CD14-positive monocyte (primary cell): ENCODE measurements around the gene APP. TPM values are rescaled to one million over a fixed set of nuclear protein-coding genes. Genes with fewer than 3 reads are reported as not detected.
"Not testable (repeated sequence)": the region's sequence is repeated elsewhere in the genome, so short reads cannot be mapped to it uniquely, and the experiment has no call there.

Experiments
- DNase-seq, 3 donors: peaks; one replicate each; pipeline ENCODE4 v3.0.0-alpha.2; 2011 to 2022
- H2AFZ ChIP-seq: 2 replicates; pipeline ENCODE4 v1.6.0; 2012; ENCODE audit warnings: mild to moderate bottlenecking, low read depth, low read length, inconsistent platforms; ENCODE audit not compliant: insufficient read depth, poor library complexity, severe bottlenecking
- H3K27ac ChIP-seq, 2 donors: 1 replicate in 1 of 2; 2 replicates in 1 of 2; pipeline ENCODE4 v1.5.1; 2012 to 2013; ENCODE audit warnings: low read length in 2 of 2, control low read depth in 1 of 2, inconsistent platforms in 1 of 2, low read depth in 1 of 2, mild to moderate bottlenecking in 1 of 2
- H3K27me3 ChIP-seq, 2 donors: one replicate each; pipeline versions ENCODE4 v1.6.0 to v1.6.1; 2011 to 2013; ENCODE audit warnings: low read length in 2 of 2; ENCODE audit not compliant: control insufficient read depth in 2 of 2, insufficient read depth in 2 of 2
- H3K36me3 ChIP-seq, 2 donors: replicated peaks in 1 of 2; 1 replicate in 1 of 2; 2 replicates in 1 of 2; pipeline versions ENCODE4 v1.5.1 to v1.6.1; 2012 to 2013; ENCODE audit warnings: low read length in 2 of 2, control low read depth in 1 of 2, inconsistent platforms in 1 of 2, mild to moderate bottlenecking in 1 of 2; ENCODE audit not compliant: insufficient read depth in 2 of 2, control insufficient read depth in 1 of 2
- H3K4me1 ChIP-seq, 2 donors: 1 replicate in 1 of 2; 2 replicates in 1 of 2; pipeline versions ENCODE4 v1.5.1 to v1.6.1; 2012 to 2013; ENCODE audit warnings: low read length in 2 of 2, control low read depth in 1 of 2, inconsistent platforms in 1 of 2, mild to moderate bottlenecking in 1 of 2, moderate library complexity in 1 of 2; ENCODE audit not compliant: insufficient read depth in 2 of 2, control insufficient read depth in 1 of 2
- H3K4me2 ChIP-seq: replicated peaks from 2 replicates; pipeline ENCODE3; 2012; ENCODE audit warnings: low read length, moderate library complexity, mild to moderate bottlenecking; ENCODE audit not compliant: poor library complexity, severe bottlenecking; ENCODE audit errors: extremely low read depth
- H3K4me3 ChIP-seq, 3 experiments: fragments of 200-600 bp in 1 of 3; sonication (generic) in 1 of 3; replicated peaks in 1 of 3; 1 replicate in 2 of 3; 2 replicates in 1 of 3; pipeline ENCODE4 v1.5.1; 2011 to 2013; ENCODE audit warnings: low read length in 3 of 3, mild to moderate bottlenecking in 3 of 3, control low read depth in 2 of 3, low read depth in 2 of 3, inconsistent platforms in 1 of 3, moderate library complexity in 1 of 3
- H3K79me2 ChIP-seq: 2 replicates; pipeline ENCODE4 v1.6.0; 2012; ENCODE audit warnings: mild to moderate bottlenecking, control low read depth, inconsistent platforms, low read length, moderate library complexity; ENCODE audit not compliant: insufficient read depth
- H3K9ac ChIP-seq: 2 replicates; pipeline ENCODE4 v1.6.0; 2017; ENCODE audit warnings: low read length, mild to moderate bottlenecking; ENCODE audit not compliant: insufficient read depth, poor library complexity, severe bottlenecking
- H3K9me3 ChIP-seq, 2 donors: replicated peaks in 1 of 2; 1 replicate in 1 of 2; 2 replicates in 1 of 2; pipeline versions ENCODE4 v1.5.1 to v1.6.1; 2012 to 2013; ENCODE audit warnings: low read length in 2 of 2, control low read depth in 1 of 2; ENCODE audit not compliant: control insufficient read depth in 1 of 2, insufficient read depth in 1 of 2
- H4K20me1 ChIP-seq: 2 replicates; pipeline ENCODE4 v1.6.0; 2012; ENCODE audit warnings: mild to moderate bottlenecking, low read length, control low read depth, moderate library complexity; ENCODE audit not compliant: insufficient read depth
- H3K27ac Mint-ChIP-seq, 7 donors: one replicate each; pipeline ENCODE4 v1.8.0; 2020; ENCODE audit warnings: mild to moderate bottlenecking in 7 of 7, mixed read lengths in 7 of 7, moderate library complexity in 6 of 7, inconsistent platforms in 2 of 7
- H3K27me3 Mint-ChIP-seq, 3 donors: one replicate each; pipeline ENCODE4 v1.8.0; 2021 to 2022; ENCODE audit warnings: low read depth in 3 of 3, mild to moderate bottlenecking in 3 of 3, mixed read lengths in 3 of 3, moderate library complexity in 3 of 3, inconsistent platforms in 1 of 3
- H3K36me3 Mint-ChIP-seq, 2 donors: one replicate each; pipeline ENCODE4 v1.8.0; 2020; ENCODE audit warnings: mixed read lengths in 2 of 2, inconsistent platforms in 1 of 2, mild to moderate bottlenecking in 1 of 2
- H3K4me1 Mint-ChIP-seq: one replicate; pipeline ENCODE4 v1.8.0; 2020; ENCODE audit warnings: mild to moderate bottlenecking, mixed read lengths
- H3K4me3 Mint-ChIP-seq, 2 donors: one replicate each; pipeline ENCODE4 v1.8.0; 2020; ENCODE audit warnings: mild to moderate bottlenecking in 2 of 2, mixed read lengths in 2 of 2, moderate library complexity in 1 of 2
- H3K9me3 Mint-ChIP-seq, 7 donors: one replicate each; pipeline ENCODE4 v1.8.0; 2020 to 2022; ENCODE audit warnings: mixed read lengths in 7 of 7, mild to moderate bottlenecking in 6 of 7, moderate library complexity in 6 of 7, inconsistent platforms in 2 of 7
- WGBS: methylation state at CpG from one replicate; pipeline ENCODE4 v1.1.5; 2013; ENCODE audit warnings: missing lambda C conversion rate; ENCODE audit not compliant: insufficient coverage; 5-methylcytosine and 5-hydroxymethylcytosine counted together
- intact Hi-C, 2 donors: fragments of 100-400 bp; cut with micrococcal nuclease; formaldehyde crosslinking; loops; one replicate each; pipeline versions ENCODE4 v1.15.0 to v1.15.1; 2023
- polyA plus RNA-seq, 3 donors: library from polyadenylated mRNA; depleted of rRNA in 1 of 3; unstranded in 2 of 3; stranded (reverse) in 1 of 3; fragments of 300-500 nt in 2 of 3; fragments of >200 nt in 1 of 3; fragmentation: Illumina TruSeq in 2 of 3; gene quantifications; 1 replicate in 2 of 3; 2 replicates in 1 of 3; pipeline ENCODE4 v1.2.3, GENCODE V29; 2012 to 2021
- TF ChIP-seq, protein P1 (sequence below): fragments of 200-600 bp; IDR thresholded peaks from one replicate; pipeline ENCODE4 v1.8.0; 2022; ENCODE audit warnings: antibody characterized with exemption, mild to moderate bottlenecking

The APP gene
- polyA plus RNA-seq, 3 donors, result 28.0 to 118 (median 35.1) TPM

- Histone ChIP-seq H3K4me3 (no peak overlapping the region), H3K79me2 (no peaks in the 10 kb centered on the region), H3K36me3 (peaks cover 12 to 39% of the 10 kb centered on the region in 2 donors), H3K4me1 (no peaks in the 10 kb centered on the region), H4K20me1 (no peaks in the 10 kb centered on the region), H3K9me3 (no peaks in the 10 kb centered on the region), H3K27me3 (no peaks in the 10 kb centered on the region), H3K27ac (no peak overlapping the region), H3K9ac (no peak overlapping the region), H2AFZ (no peak overlapping the region), H3K4me2 (no peak overlapping the region)
- TF ChIP-seq, protein P1, sequence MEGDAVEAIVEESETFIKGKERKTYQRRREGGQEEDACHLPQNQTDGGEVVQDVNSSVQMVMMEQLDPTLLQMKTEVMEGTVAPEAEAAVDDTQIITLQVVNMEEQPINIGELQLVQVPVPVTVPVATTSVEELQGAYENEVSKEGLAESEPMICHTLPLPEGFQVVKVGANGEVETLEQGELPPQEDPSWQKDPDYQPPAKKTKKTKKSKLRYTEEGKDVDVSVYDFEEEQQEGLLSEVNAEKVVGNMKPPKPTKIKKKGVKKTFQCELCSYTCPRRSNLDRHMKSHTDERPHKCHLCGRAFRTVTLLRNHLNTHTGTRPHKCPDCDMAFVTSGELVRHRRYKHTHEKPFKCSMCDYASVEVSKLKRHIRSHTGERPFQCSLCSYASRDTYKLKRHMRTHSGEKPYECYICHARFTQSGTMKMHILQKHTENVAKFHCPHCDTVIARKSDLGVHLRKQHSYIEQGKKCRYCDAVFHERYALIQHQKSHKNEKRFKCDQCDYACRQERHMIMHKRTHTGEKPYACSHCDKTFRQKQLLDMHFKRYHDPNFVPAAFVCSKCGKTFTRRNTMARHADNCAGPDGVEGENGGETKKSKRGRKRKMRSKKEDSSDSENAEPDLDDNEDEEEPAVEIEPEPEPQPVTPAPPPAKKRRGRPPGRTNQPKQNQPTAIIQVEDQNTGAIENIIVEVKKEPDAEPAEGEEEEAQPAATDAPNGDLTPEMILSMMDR, result no peak
- no peak for DNase-seq
- no peaks in the 10 kb centered on the region for H3K4me1 Mint-ChIP-seq
- no peaks in the 10 kb centered on the region for H3K9me3 Mint-ChIP-seq
- intact Hi-C loops, result no loop called here
- peaks cover 29 to 30% of the 10 kb centered on the region in 2 donors for H3K36me3 Mint-ChIP-seq
- H3K4me3 Mint-ChIP-seq, result no peak overlapping the region
- WGBS, result 90% methylated on average over 2 of the region's 9 CpGs
- peak overlapping the region in 1 of 7 donors; percentile 1 for H3K27ac Mint-ChIP-seq
- peaks cover 0 to 2% (median 0%) of the 10 kb centered on the region in 3 donors for H3K27me3 Mint-ChIP-seq
Measured at GRCh38 chr21:26025536-26026512, 144.7 kb downstream of the APP start.

DNA sequence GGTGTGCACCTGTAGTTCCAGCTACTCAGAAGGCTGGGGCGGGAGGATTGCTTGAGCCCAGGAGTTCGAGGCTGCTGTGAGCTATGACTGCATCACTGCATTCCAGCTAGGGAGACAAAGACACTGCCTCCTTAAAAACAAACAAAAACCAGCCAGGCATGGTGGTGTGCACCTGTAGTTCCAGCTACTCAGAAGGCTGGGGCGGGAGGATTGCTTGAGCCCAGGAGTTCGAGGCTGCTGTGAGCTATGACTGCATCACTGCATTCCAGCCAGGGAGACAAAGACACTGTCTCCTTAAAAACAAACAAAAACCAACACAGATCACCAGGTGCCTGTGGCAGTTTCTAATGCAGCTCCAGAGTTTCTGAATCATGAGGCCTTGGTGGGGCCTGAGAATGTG, 147.2 kb downstream of the APP start:
- H3K4me1 ChIP-seq, H4K20me1 ChIP-seq, H3K27me3 Mint-ChIP-seq, H3K4me3 Mint-ChIP-seq, H3K9me3 Mint-ChIP-seq, DNase-seq, intact Hi-C loops, H3K9me3 ChIP-seq, H3K4me2 ChIP-seq, H3K4me1 Mint-ChIP-seq, H3K27me3 ChIP-seq, H3K27ac ChIP-seq, H3K4me3 ChIP-seq, H2AFZ ChIP-seq, H3K79me2 ChIP-seq, H3K9ac ChIP-seq: not testable (repeated sequence)
- Mint-ChIP-seq H3K27ac (peak overlapping the region in 1 of 7 donors; percentile 61), H3K36me3 (peaks cover 29 to 31% of the 10 kb centered on the region in 2 donors)
- H3K36me3 ChIP-seq, result peaks cover 20 to 37% of the 10 kb centered on the region in 2 donors
- no CpG with 5 or more reads among the region's 4 CpGs for WGBS

GRCh38 chr21:26022598-26023337, 147.8 kb downstream of the APP start:
- DNase-seq, H3K9me3 Mint-ChIP-seq, H3K27ac ChIP-seq, H3K27me3 ChIP-seq, H3K79me2 ChIP-seq, H3K9me3 ChIP-seq, H3K27me3 Mint-ChIP-seq, H3K4me1 Mint-ChIP-seq, H3K4me3 Mint-ChIP-seq, intact Hi-C loops, H4K20me1 ChIP-seq, H2AFZ ChIP-seq, H3K4me3 ChIP-seq, H3K4me1 ChIP-seq, H3K9ac ChIP-seq, H3K4me2 ChIP-seq: not testable (repeated sequence)
- H3K36me3 Mint-ChIP-seq, result peaks cover 29 to 31% of the 10 kb centered on the region in 2 donors
- H3K27ac Mint-ChIP-seq, result peak overlapping the region in 1 of 7 donors; percentile 18
- peaks cover 20 to 37% of the 10 kb centered on the region in 2 donors for H3K36me3 ChIP-seq
- 96% methylated on average over 3 of the region's 6 CpGs for WGBS
